Activated T-cell treated with anti-CD3 and anti-CD28 coated beads, Interleukin-2, amount 50 U/mL, for 4 hours (primary cell): ENCODE results near the gene AURKAIP1. TPM values are rescaled to one million over a fixed set of nuclear protein-coding genes. Genes with fewer than 3 reads are reported as not detected.
A peak's percentile ranks its signal among the peaks of the same experiment; 100 is the strongest.

ENCODE experiments used
- ATAC-seq, 2 donors: fragments of 200-7000 bp; cut with Tn5 transposase; one replicate each; pipeline ENCODE4 v1.10.0; 2021
- DNase-seq: peaks from one replicate; pipeline ENCODE4 v3.0.0-alpha.2; 2020
- H3K27me3 Mint-ChIP-seq: one replicate; pipeline ENCODE4 v1.8.0; 2021; ENCODE audit warnings: low read depth, mixed read lengths
- H3K36me3 Mint-ChIP-seq: one replicate; pipeline ENCODE4 v1.8.0; 2022; ENCODE audit warnings: mixed read lengths; ENCODE audit not compliant: insufficient read depth
- H3K4me1 Mint-ChIP-seq: one replicate; pipeline ENCODE4 v1.8.0; 2021; ENCODE audit warnings: low read depth, mixed read lengths
- H3K4me3 Mint-ChIP-seq: one replicate; pipeline ENCODE4 v1.8.0; 2021; ENCODE audit warnings: mild to moderate bottlenecking, moderate library complexity, mixed read lengths
- H3K9me3 Mint-ChIP-seq: one replicate; pipeline ENCODE4 v1.8.0; 2021; ENCODE audit warnings: mixed read lengths
- total RNA-seq, 3 donors: library from RNA; stranded (reverse); gene quantifications; one replicate each; pipeline ENCODE4 v1.2.1, GENCODE V29; 2021

AURKAIP1 gene
- total RNA-seq, 3 donors from 2014 or later: 218 to 244 (median 220) TPM

GRCh38 chr1:1335283-1335682 lies 39.7 kb downstream of the AURKAIP1 start:
- H3K4me1 Mint-ChIP-seq: no peaks in the 10 kb centered on the region
- no peaks in the 10 kb centered on the region for H3K36me3 Mint-ChIP-seq
- no peak overlapping the region for H3K4me3 Mint-ChIP-seq
- no peak for DNase-seq
- no peaks in the 10 kb centered on the region for H3K9me3 Mint-ChIP-seq
- no peaks in the 10 kb centered on the region for H3K27me3 Mint-ChIP-seq
- ATAC-seq: no peak

DNA sequence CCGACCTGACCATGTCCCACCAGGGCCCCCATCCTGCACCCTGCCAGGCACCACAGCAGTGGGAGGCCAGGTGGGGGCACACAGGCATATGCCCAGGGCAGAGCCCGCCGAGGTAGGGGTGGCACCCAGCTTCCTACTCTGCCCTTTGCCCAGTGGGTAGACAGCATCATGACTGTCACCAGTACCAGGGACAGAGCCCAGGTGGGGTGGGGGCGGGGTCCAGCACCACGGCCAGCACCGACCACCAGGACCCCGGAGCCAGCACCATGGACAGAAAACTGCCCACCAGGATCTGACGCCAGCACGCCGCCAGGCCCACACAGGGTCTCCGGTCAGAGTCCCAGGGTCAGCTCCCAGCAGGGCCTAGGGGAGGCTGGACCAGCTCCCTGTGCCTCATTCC lies 40.2 kb downstream of the AURKAIP1 start:
- ATAC-seq (no peak), DNase-seq (no peak)
- Mint-ChIP-seq H3K9me3 (no peaks in the 10 kb centered on the region), H3K27me3 (no peaks in the 10 kb centered on the region), H3K4me3 (no peak overlapping the region), H3K4me1 (peaks cover 1% of the 10 kb centered on the region), H3K36me3 (no peaks in the 10 kb centered on the region)

GRCh38 chr1:1333551-1334241 lies 41.3 kb downstream of the AURKAIP1 start:
- no peaks in the 10 kb centered on the region for H3K27me3 Mint-ChIP-seq
- no peak overlapping the region for H3K4me3 Mint-ChIP-seq
- no peak for ATAC-seq
- no peaks in the 10 kb centered on the region for H3K36me3 Mint-ChIP-seq
- no peak for DNase-seq
- peaks cover 3% of the 10 kb centered on the region for H3K4me1 Mint-ChIP-seq
- H3K9me3 Mint-ChIP-seq: no peaks in the 10 kb centered on the region

GRCh38 chr1:1332774-1333480 lies 42.1 kb downstream of the AURKAIP1 start:
- no peaks in the 10 kb centered on the region for H3K36me3 Mint-ChIP-seq
- H3K4me3 Mint-ChIP-seq: no peak overlapping the region
- DNase-seq: no peak
- peak in 1 of 2 donors; percentile 13 for ATAC-seq
- no peaks in the 10 kb centered on the region for H3K27me3 Mint-ChIP-seq
- H3K4me1 Mint-ChIP-seq: peaks cover 3% of the 10 kb centered on the region
- H3K9me3 Mint-ChIP-seq: no peaks in the 10 kb centered on the region

DNA sequence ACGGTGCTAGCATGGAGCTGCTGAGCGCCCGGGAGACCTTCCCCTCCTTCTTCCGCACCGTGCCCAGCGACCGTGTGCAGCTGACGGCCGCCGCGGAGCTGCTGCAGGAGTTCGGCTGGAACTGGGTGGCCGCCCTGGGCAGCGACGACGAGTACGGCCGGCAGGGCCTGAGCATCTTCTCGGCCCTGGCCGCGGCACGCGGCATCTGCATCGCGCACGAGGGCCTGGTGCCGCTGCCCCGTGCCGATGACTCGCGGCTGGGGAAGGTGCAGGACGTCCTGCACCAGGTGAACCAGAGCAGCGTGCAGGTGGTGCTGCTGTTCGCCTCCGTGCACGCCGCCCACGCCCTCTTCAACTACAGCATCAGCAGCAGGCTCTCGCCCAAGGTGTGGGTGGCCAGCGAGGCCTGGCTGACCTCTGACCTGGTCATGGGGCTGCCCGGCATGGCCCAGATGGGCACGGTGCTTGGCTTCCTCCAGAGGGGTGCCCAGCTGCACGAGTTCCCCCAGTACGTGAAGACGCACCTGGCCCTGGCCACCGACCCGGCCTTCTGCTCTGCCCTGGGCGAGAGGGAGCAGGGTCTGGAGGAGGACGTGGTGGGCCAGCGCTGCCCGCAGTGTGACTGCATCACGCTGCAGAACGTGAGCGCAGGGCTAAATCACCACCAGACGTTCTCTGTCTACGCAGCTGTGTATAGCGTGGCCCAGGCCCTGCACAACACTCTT lies 42.8 kb downstream of the AURKAIP1 start:
- Mint-ChIP-seq H3K36me3 (no peaks in the 10 kb centered on the region), H3K4me3 (no peak overlapping the region), H3K4me1 (peaks cover 3% of the 10 kb centered on the region), H3K27me3 (no peaks in the 10 kb centered on the region), H3K9me3 (no peaks in the 10 kb centered on the region)
- DNase-seq (no peak), ATAC-seq (no peak)

DNA sequence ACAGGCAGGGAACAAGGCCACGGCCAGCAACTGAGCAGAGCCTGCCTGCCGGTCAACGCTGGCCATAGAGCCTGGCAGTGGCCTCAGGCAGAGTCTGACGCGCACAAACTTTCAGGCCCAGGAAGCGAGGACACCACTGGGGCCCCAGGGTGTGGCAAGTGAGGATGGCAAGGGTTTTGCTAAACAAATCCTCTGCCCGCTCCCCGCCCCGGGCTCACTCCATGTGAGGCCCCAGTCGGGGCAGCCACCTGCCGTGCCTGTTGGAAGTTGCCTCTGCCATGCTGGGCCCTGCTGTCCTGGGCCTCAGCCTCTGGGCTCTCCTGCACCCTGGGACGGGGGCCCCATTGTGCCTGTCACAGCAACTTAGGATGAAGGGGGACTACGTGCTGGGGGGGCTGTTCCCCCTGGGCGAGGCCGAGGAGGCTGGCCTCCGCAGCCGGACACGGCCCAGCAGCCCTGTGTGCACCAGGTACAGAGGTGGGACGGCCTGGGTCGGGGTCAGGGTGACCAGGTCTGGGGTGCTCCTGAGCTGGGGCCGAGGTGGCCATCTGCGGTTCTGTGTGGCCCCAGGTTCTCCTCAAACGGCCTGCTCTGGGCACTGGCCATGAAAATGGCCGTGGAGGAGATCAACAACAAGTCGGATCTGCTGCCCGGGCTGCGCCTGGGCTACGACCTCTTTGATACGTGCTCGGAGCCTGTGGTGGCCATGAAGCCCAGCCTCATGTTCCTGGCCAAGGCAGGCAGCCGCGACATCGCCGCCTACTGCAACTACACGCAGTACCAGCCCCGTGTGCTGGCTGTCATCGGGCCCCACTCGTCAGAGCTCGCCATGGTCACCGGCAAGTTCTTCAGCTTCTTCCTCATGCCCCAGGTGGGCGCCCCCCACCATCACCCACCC lies 43.7 kb downstream of the AURKAIP1 start, which contains the start of gene TAS1R3:
Gene TAS1R3 (plus strand): TSS at position 213 of the 898 bp plus-strand sequence. CDS start 66 bp downstream, at position 279.
- no peaks in the 10 kb centered on the region for H3K9me3 Mint-ChIP-seq

GRCh38 chr1:1330366-1331067 lies 44.5 kb downstream of the AURKAIP1 start:
- no peak for ATAC-seq
- Mint-ChIP-seq H3K27me3 (no peaks in the 10 kb centered on the region), H3K4me3 (no peak overlapping the region), H3K4me1 (peaks cover 11% of the 10 kb centered on the region), H3K9me3 (no peaks in the 10 kb centered on the region), H3K36me3 (no peaks in the 10 kb centered on the region)
- no peak for DNase-seq

More for the DNA sequence above, 43.7 kb downstream of the AURKAIP1 start, which contains the start of gene TAS1R3:
- Mint-ChIP-seq H3K4me3 (no peak within 1 kb of the TSS), H3K4me1 (peaks cover 3% of the 10 kb centered on the region), H3K36me3 (no peaks in the 10 kb centered on the region), H3K27me3 (no peaks in the 10 kb centered on the region)
- ATAC-seq (no peak), DNase-seq (no peak)

GRCh38 chr1:1329304-1330210 lies 45.5 kb downstream of the AURKAIP1 start:
- H3K36me3 Mint-ChIP-seq: no peaks in the 10 kb centered on the region
- ATAC-seq (no peak), DNase-seq (no peak)
- H3K4me1 Mint-ChIP-seq: peaks cover 15% of the 10 kb centered on the region
- no peak overlapping the region for H3K4me3 Mint-ChIP-seq
- H3K27me3 Mint-ChIP-seq: no peaks in the 10 kb centered on the region
- H3K9me3 Mint-ChIP-seq: no peaks in the 10 kb centered on the region

- Mint-ChIP-seq H3K36me3 (peaks cover 4% of the 10 kb centered on the region), H3K4me3 (no peak overlapping the region), H3K9me3 (no peaks in the 10 kb centered on the region), H3K4me1 (peaks cover 20% of the 10 kb centered on the region), H3K27me3 (no peaks in the 10 kb centered on the region)
- no peak for ATAC-seq
- DNase-seq: no peak
These were observed 46.8 kb downstream of the AURKAIP1 start for GRCh38 chr1:1328254-1328653.

- no peak for ATAC-seq
- H3K4me1 Mint-ChIP-seq: peaks cover 26% of the 10 kb centered on the region
- H3K36me3 Mint-ChIP-seq: peaks cover 5% of the 10 kb centered on the region
- H3K27me3 Mint-ChIP-seq: no peaks in the 10 kb centered on the region
- H3K4me3 Mint-ChIP-seq: no peak overlapping the region
- DNase-seq: no peak
- no peaks in the 10 kb centered on the region for H3K9me3 Mint-ChIP-seq
These were observed 47.7 kb downstream of the AURKAIP1 start for GRCh38 chr1:1327291-1327690.

DNA sequence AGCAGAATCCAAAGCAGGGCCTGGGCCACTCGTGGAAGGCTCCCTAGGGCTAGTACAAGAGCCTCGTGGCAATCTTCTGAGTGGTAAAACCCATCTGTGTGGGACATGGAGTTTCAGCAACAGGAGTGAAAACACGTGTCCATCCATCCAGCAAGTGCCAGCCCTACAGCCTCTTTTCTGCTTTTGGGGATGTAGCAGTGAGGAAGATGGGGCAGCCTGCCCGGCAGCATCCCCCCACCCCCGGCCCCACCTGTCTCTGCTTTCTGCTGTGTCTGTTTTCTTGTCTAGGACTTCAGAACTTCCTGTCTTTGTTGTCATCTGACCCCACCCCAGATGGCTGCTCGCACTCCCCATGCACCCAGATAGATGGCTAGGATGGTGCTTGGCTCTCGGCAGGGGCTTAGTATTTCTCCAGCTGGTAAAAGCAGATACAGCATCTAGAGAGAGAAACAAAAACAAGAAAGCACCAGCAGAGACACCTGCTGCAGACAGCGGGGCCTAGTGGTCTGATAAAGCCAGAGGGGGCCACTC lies 48.9 kb downstream of the AURKAIP1 start:
- no peak for DNase-seq
- no peaks in the 10 kb centered on the region for H3K9me3 Mint-ChIP-seq
- H3K4me3 Mint-ChIP-seq: peak overlapping the region; percentile 77
- H3K27me3 Mint-ChIP-seq: no peaks in the 10 kb centered on the region
- ATAC-seq: no peak
- peaks cover 5% of the 10 kb centered on the region for H3K36me3 Mint-ChIP-seq
- H3K4me1 Mint-ChIP-seq: peaks cover 33% of the 10 kb centered on the region

- H3K36me3 Mint-ChIP-seq: peaks cover 5% of the 10 kb centered on the region
- H3K27me3 Mint-ChIP-seq: no peaks in the 10 kb centered on the region
- H3K9me3 Mint-ChIP-seq: no peaks in the 10 kb centered on the region
- no peak for ATAC-seq
- peak overlapping the region; percentile 77 for H3K4me3 Mint-ChIP-seq
- H3K4me1 Mint-ChIP-seq: peaks cover 33% of the 10 kb centered on the region
- no peak for DNase-seq
These were observed 49.5 kb downstream of the AURKAIP1 start for GRCh38 chr1:1325288-1326074.
